Measurements from ENCODE around the gene DYNC2LI1.

The DYNC2LI1 gene

DNA sequence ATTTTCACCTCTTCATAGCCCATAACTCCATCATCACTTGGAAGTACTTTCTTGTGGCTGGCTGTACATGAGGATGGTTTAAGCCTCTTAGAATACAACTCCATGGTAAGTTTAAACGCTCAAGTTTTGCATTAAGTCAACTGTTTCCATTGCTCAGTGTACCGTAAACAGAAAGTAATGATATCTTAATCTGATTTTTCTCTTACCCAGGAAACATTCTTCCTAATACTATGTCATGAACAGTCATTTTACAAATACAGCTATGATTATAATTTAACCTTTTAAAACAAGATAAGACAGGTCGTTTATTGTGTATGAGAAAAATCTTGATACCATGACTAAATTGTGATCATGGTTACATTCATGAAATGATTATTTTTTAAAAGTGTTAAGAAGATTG lies 11.6 kb upstream of the DYNC2LI1 start:
- H3K4me1 ChIP-seq = peaks cover 0 to 28% (median 0%) of the 10 kb centered on the region in 4 donors
- H3K4me3 ChIP-seq = no peak overlapping the region
- no peak overlapping the region for H3K27ac ChIP-seq
- DNase-seq = no peak
- H3K9me3 ChIP-seq = no peaks in the 10 kb centered on the region
- TF ChIP-seq, protein P1, sequence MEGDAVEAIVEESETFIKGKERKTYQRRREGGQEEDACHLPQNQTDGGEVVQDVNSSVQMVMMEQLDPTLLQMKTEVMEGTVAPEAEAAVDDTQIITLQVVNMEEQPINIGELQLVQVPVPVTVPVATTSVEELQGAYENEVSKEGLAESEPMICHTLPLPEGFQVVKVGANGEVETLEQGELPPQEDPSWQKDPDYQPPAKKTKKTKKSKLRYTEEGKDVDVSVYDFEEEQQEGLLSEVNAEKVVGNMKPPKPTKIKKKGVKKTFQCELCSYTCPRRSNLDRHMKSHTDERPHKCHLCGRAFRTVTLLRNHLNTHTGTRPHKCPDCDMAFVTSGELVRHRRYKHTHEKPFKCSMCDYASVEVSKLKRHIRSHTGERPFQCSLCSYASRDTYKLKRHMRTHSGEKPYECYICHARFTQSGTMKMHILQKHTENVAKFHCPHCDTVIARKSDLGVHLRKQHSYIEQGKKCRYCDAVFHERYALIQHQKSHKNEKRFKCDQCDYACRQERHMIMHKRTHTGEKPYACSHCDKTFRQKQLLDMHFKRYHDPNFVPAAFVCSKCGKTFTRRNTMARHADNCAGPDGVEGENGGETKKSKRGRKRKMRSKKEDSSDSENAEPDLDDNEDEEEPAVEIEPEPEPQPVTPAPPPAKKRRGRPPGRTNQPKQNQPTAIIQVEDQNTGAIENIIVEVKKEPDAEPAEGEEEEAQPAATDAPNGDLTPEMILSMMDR (IDR thresholded peaks at IDR 0.05) = no peak
- H3K27me3 ChIP-seq = no peaks in the 10 kb centered on the region
- H3K36me3 ChIP-seq = peaks cover 0 to 20% (median 12%) of the 10 kb centered on the region in 3 donors
- intact Hi-C loops (cut with DNase I; ENCODE audit: low total_unique reads) = loop anchor here (10.0 kb wide), 1 partner anchor 147 kb away; no protein-coding TSS in a partner anchor

DNA sequence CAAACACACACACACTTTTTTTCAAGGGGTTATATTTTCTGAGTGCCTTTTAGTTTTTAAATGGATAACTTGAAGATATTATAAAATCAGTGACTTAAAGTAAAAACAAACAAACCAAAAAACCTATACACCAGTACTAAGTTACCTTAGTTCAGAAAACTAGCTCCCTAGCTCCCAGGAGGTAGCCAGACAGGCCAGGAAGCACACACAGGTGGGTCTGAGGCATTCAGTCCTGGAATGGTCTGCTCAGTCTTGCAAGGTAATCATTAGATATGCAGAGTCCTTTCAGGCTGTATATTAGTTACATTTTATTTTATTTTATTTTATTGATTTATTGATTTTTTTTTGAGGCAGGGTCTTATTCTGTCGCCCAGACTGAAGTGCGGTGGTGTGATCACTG lies 10.7 kb upstream of the DYNC2LI1 start:
- DNase-seq = no peak
- intact Hi-C loops (cut with DNase I; ENCODE audit: low total_unique reads) = loop anchor here (10.0 kb wide), 1 partner anchor 148 kb away; no protein-coding TSS in a partner anchor
- TF ChIP-seq, protein P1 (IDR thresholded peaks at IDR 0.05) = no peak

DNA sequence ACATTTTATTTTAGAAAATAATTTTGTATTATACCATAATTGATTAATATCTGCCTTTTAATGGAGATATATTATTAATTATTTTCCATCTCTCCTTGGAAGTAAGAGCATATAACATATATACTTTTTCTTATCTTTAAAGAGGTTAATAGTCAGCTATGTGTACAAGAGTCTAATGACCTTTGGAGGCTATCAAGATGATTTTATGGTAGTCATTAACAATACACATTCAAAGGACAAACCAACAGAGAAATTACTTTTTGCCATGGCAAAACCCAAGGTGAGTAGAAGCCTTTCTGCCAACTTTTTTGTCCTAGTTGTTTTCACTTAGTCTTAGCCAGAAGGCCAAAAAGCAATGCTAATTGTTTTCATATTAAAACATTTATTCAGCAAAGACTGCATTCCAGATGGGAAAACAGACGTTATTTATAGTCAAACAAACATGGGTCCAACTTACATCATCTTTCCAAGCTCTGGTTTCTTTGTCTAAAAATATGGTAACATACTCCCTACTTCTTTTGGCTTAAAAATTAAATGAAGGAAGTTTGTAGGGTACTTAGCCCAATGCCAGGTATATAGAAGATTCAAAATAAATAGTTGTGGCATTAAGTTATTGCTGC lies 9.6 kb upstream of the DYNC2LI1 start:
- no peak overlapping the region for H3K4me3 ChIP-seq
- H3K9me3 ChIP-seq = no peaks in the 10 kb centered on the region
- no peaks in the 10 kb centered on the region for H3K27me3 ChIP-seq
- DNase-seq = no peak
- intact Hi-C loops (cut with DNase I; ENCODE audit: low total_unique reads) = loop anchor here (10.0 kb wide), 1 partner anchor 149 kb away; no protein-coding TSS in a partner anchor
- TF ChIP-seq, protein P1 (IDR thresholded peaks at IDR 0.05) = no peak
- H3K4me1 ChIP-seq = peaks cover 0 to 16% (median 0%) of the 10 kb centered on the region in 4 donors
- peak overlapping the region; percentile 9 to 40 for H3K27ac ChIP-seq
- H3K36me3 ChIP-seq = peaks cover 0 to 20% (median 12%) of the 10 kb centered on the region in 3 donors

More for the DNA sequence above, 10.7 kb upstream of the DYNC2LI1 start:
- H3K27me3 ChIP-seq = no peaks in the 10 kb centered on the region
- no peak overlapping the region for H3K27ac ChIP-seq
- peaks cover 0 to 28% (median 0%) of the 10 kb centered on the region in 4 donors for H3K4me1 ChIP-seq
- H3K4me3 ChIP-seq = no peak overlapping the region
- H3K9me3 ChIP-seq = no peaks in the 10 kb centered on the region
- peaks cover 0 to 20% (median 12%) of the 10 kb centered on the region in 3 donors for H3K36me3 ChIP-seq

DNA sequence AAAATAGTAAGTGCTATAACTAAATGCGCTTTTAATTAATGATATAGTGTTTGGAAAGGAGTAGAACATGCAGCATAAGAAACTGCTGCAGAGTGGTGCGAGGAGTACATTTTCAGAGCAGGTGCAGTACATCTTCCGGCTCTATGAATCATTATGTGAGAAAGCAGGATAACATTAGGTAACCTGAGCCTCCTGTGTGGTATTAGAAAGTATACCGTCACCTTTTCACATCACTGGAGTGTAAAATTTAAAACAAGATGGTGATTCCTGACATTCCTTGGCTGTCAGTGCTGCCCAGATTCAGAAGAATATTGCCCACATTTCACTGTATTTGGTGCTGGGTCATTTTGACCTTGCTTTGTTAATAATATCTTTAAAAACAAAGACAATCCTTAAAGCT lies 7.8 kb upstream of the DYNC2LI1 start:
- H3K4me3 ChIP-seq = no peak overlapping the region

GRCh38 chr2:43774617-43775016 lies 778 bp downstream of the DYNC2LI1 start:
- Histone ChIP-seq H3K27ac (peak overlapping the region; percentile 82 to 84), H3K4me1 (peaks cover 0 to 11% (median 4%) of the 10 kb centered on the region in 4 donors), H3K36me3 (peaks cover 11 to 21% (median 17%) of the 10 kb centered on the region in 3 donors), H3K4me3 (peak overlapping the region; percentile 68 to 76), H3K27me3 (no peaks in the 10 kb centered on the region), H3K9me3 (no peaks in the 10 kb centered on the region)
- TF ChIP-seq, protein P1 (IDR thresholded peaks at IDR 0.05) = no peak
- intact Hi-C loops (cut with DNase I; ENCODE audit: low total_unique reads) = no loop called here
- no peak for DNase-seq

More for the DNA sequence above, 7.8 kb upstream of the DYNC2LI1 start:
- TF ChIP-seq, protein P1 (IDR thresholded peaks at IDR 0.05) = no peak
- Histone ChIP-seq H3K27ac (no peak overlapping the region), H3K27me3 (no peaks in the 10 kb centered on the region), H3K9me3 (no peaks in the 10 kb centered on the region), H3K4me1 (peaks cover 0 to 11% (median 0%) of the 10 kb centered on the region in 4 donors), H3K36me3 (peaks cover 0 to 20% (median 12%) of the 10 kb centered on the region in 3 donors)
- intact Hi-C loops (cut with DNase I; ENCODE audit: low total_unique reads) = loop anchor here (10.0 kb wide), 1 partner anchor 151 kb away; no protein-coding TSS in a partner anchor
- no peak for DNase-seq

Data from tibial artery (tissue), 4 donors.